Suppressor macrophage treated with lipopolysaccharide for 4 hours (primary cell): ENCODE measurements around the gene NEGR1.

Source experiments
- DNase-seq: peaks from one replicate; pipeline ENCODE4 v3.0.0-alpha.2; 2020

NEGR1 gene

DNA sequence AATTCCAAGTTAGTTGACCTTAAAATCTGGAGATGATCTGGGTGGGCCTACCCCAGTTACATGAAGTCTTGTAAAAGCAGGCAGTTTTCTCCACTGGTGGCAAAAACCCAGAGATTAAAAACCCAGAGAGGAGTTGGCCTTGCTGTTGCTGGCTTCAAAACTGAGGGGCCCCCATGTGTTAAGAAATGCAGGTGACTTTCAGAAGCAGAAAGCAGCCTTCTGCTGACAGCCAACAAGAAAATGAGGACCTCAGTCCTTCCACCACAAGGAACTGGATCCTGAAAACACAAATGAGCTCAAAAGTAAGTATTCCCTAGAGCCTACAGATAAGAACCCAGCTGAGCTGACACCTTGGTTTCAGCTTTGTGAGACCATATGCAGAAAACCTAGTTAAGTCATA lies 857.8 kb downstream of the NEGR1 start:
- DNase-seq: no peak

DNA sequence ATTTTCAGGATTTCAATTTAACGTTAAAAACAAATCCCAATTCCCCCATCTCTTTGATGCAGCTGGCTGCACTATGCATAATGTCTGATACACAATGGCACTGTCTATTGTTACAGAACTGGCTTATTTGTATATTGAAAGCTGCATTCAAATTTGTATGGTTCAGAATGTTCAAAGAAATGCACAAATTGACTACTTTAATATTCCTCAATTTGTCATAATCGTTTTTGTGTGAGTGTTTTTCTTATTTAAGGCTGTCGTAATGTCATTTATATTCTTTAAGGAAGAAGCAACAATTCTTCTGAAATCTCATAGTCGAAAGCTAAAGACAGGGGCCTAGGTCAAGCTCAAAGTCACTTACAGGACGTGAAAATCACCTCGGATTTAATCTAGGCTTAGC lies 860.1 kb downstream of the NEGR1 start:
- no peak for DNase-seq

DNA sequence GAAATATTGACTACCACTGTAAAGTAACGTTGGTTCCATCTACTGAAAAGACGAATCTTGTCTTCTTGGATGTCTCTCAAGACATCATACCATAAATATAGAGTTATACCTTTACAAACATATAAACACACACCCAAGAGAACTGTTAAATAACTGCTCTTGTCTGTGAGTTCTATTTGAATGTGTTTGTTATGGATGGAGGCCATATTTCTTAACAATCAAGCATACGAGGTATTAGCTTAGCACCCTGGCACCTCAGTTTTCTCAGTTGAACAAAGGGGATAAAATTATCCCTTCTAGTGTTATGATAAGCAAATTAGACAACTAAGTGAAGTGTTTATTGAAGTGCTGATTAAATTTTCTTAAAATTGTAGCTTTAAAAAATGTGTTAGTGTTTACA lies 864.9 kb downstream of the NEGR1 start:
- no peak for DNase-seq

DNA sequence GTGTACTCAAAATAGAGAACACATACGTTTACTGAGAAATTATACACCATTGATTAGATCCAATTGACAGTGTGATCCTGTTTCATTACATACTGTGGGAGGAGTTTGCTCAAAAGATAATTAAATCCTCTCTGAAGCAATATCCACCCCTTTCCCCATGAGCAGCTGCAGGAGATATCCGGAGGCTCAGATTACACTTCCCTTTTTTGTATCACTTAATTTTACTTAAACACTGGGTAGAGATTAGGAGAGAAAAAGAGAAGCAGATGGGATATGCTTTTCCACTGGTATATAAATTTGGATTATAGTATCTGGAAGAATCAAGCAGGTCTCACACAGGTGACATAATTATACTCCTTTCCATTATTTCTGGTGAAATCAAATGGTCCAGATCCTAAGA lies 868.2 kb downstream of the NEGR1 start:
- peak; percentile 35 for DNase-seq

GRCh38 chr1:71413441-71414175 lies 868.7 kb downstream of the NEGR1 start:
- DNase-seq: peak; percentile 63

GRCh38 chr1:71400050-71400449 lies 882.3 kb downstream of the NEGR1 start:
- DNase-seq: no peak

DNA sequence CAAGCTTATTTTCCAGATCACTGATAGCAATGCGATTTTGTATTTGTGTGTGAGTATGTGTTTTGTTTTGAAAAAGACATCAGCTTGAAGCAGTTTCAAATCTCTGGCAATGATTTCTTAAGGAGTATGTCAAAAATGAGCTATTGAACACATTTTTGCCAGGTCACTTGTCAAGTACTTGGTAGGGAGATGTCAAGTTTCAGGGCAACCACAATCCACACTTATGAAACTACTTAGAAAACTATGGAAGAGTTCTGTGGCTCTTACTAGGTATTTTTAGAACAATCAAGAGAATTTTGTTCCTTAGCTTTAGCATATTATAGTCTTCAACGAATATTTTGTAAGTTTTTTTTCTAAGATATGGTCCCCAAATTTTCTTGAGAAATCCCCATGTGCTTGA lies 882.7 kb downstream of the NEGR1 start:
- DNase-seq: no peak

DNA sequence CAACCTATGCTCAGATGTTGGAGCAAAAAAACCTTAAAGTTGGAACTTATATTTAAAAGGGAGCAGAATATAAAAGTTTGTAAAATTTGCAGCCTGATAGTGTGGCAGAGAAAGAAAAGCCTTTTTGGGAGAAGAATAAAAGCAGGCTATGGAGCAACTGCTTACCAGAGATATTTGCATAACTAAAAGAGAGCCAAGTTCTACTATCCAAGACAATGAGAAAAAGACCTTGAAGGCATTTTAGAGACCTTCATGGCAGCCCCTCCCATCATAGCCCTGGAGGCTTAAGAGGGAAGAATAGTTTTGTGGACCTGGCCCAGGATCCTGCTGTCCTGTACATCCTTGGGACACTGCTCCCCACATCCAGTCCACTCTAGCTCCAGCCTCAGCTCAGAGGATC lies 889.0 kb downstream of the NEGR1 start:
- DNase-seq: no peak

DNA sequence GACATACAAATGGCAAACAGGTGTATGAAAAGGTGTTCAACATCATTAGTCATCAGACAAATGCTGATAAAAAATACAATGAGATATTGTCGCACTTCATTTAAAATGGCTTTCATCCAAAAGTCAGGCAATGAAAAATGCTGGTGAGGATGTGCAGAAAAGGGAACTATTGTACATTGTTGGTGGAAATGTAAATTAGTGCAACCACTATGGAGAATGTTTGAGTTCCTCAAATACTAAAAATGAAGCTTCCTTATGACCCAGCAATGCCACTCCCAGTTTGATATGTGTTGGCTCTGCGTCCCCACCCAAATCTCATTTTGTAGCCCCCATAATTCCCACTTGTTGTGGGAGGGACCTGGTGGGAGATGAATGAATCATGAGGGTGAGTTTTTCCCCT lies 891.8 kb downstream of the NEGR1 start:
- DNase-seq: no peak

DNA sequence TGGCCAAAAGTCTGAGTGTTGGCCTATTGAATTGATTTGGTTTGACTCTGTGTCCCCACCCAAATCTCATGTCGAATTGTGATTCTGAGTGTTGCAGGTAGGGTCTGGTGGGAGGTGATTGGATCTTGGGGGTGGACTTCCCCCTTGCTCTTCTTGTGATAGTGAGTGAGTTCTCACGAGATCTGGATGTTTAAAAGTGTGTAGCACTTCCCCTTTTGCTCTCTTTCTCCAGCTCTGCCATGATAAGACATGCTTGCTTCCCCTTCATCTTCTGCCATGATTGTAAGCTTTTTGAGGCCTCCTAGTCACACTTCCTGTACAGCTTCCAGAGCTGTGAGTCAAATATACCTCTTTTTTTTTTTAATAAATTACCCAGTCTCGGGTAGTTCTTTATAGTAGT lies 904.5 kb downstream of the NEGR1 start:
- DNase-seq: no peak

DNA sequence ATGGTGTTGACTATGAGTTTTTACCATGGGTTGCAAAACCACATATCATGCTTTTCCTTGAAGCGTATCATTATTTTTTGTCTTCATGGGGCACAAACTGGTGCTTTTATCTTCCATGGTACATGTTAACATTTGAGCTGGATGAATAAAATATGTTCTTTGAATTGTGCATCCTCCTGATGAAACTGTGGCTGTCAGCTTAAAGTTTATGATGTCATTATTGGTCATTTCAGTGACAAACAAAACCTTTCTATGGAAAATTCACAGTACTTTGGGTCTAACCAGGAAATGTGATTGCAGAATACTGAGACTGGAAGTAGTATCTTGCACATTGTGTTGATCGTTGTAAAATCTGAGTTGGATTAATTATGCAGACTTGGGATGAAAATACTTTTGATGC lies 909.8 kb downstream of the NEGR1 start:
- no peak for DNase-seq

GRCh38 chr1:71371581-71371980 lies 910.8 kb downstream of the NEGR1 start:
- DNase-seq: no peak

- no peak for DNase-seq
These were observed 918.1 kb downstream of the NEGR1 start for GRCh38 chr1:71364236-71364635.

GRCh38 chr1:71362691-71363090 lies 919.6 kb downstream of the NEGR1 start:
- DNase-seq: no peak

DNA sequence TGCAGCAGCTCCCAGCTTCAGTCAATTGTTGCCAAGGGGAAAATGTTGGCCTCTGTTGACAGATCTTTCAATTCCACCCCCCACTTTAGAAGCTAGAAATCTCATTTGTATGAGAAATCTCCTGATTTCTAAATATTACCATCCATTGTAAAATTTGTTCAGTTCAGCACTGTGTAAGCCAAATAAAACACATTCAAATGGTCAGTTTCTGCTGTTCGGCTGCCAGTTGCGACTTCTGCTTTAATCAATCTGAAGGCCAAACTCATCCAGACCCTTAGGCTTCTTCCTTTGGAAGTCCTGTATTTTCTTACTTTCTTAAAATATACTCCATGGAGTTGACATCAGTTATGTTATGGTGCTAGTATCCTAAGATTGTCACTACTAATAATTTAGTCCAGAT lies 920.3 kb downstream of the NEGR1 start:
- no peak for DNase-seq

DNA sequence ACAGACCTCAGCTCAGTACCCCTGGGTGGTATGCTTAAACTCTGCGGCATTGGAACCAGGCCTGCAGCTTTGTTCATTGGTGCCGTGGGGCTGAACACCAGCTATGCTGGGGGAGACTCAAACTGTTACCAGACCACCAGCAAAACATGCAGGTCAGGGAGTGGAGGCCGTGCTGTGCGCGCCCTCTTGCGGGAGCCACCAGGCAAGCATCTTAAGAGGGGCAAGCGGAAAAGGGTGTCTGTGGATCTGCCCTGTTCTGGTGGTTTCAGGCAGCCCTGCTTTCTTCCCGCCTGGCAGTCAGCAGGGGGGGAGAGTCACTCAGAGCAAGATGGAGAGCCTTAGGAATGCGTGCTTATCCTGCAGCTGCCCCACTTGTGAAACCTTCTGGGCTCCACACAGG lies 924.6 kb downstream of the NEGR1 start:
- no peak for DNase-seq

DNA sequence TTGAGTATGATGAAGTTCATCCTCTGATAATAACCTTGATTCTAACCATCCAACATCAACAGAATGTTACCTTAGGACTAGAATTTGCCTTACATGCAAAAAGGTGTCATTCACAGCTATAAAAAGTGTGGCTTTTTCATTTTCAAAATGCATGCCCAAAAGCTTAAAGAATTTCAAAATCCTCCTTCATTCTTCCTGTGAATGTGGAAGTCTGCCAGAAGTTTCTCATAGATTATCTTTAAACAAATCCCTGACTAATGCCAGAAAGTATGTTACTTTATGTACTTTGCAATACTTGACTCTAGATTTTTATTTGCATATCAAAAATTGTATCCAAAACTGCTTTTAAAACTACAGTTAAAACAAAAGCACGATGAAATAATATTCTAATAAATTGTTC lies 930.9 kb downstream of the NEGR1 start:
- no peak for DNase-seq

DNA sequence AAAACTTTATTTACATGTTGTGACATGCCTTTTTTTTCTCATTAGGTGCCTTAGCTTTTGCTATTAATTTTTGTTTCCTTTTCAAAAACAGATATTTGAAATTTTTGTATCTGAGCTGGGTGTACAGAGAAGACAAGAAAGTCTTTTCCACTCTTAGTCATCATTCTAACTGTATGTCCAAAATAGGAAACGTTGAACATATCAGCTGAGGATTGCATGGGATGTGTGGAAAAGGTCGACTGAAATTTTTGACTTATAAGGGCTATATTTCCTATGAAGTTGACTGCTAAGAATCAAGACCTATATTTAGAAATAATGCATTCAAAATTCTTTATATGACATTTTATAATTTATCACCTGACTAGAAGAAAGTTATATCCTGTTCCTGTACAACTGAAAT lies 931.5 kb downstream of the NEGR1 start:
- no peak for DNase-seq

DNA sequence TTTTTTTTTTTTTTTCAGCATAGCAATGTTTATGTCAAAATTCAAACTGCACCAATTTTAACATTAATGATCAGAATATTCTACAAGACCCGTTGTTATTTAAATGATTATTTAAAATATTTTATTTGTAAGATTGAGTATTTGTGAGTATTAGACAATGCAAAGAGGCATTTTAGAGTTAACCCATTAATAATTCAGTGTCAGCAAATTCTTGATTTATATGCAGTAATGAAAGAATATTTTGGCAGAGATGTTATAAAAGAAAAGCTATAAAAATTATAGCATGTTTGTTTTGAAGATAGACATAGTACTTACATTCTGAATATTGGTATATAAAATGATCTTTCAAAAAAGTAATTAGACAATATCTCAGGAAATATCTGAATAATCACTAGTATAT lies 932.0 kb downstream of the NEGR1 start:
- DNase-seq: no peak
